ENCODE results near the gene CLEC3B.

Gene CLEC3B

DNA sequence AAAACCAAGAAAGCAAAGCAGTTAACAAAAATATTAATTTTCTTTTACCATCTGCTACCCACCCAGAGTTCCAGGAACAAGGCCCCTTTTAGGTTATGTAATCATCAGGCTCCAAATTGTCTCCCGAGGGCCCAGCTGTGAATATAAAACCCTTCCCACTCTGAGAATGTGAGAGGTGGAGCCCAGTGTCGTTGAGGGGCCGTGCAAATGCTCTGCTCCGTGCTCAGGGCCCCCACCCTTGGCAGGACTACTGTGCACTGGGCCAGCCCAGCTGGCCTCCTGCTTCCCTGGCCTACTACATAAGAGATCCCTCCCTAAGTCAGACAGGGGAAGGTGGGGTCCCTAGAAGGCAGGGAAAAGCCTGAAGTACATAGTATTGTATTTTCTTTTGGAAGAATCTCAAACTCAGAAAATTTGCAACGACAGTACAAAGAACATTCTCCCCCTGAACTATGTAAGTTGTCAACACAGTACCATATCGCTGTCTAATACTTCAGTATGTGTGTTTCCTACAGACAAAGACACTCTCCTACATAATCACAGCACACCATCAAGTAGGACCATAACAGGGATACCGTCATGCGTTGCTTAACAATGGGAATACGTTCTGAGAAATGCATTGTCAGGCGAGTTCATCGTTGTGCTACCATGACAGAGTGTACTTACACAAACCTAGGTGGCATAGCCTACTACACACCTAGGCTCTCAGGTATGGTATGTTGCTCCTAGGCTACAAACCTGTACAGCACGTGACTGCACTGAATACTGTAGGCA lies 4.4 kb upstream of the CLEC3B start:
- H3K4me3 ChIP-seq (ENCODE audit: low read depth, low read length) = no peak overlapping the region
- TF ChIP-seq, protein P1, sequence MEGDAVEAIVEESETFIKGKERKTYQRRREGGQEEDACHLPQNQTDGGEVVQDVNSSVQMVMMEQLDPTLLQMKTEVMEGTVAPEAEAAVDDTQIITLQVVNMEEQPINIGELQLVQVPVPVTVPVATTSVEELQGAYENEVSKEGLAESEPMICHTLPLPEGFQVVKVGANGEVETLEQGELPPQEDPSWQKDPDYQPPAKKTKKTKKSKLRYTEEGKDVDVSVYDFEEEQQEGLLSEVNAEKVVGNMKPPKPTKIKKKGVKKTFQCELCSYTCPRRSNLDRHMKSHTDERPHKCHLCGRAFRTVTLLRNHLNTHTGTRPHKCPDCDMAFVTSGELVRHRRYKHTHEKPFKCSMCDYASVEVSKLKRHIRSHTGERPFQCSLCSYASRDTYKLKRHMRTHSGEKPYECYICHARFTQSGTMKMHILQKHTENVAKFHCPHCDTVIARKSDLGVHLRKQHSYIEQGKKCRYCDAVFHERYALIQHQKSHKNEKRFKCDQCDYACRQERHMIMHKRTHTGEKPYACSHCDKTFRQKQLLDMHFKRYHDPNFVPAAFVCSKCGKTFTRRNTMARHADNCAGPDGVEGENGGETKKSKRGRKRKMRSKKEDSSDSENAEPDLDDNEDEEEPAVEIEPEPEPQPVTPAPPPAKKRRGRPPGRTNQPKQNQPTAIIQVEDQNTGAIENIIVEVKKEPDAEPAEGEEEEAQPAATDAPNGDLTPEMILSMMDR (conservative IDR thresholded peaks at IDR 0.05; ENCODE audit: low read depth, low read length) = no peak
- DNase-seq (ENCODE audit: low read depth) = peak; percentile 33

DNA sequence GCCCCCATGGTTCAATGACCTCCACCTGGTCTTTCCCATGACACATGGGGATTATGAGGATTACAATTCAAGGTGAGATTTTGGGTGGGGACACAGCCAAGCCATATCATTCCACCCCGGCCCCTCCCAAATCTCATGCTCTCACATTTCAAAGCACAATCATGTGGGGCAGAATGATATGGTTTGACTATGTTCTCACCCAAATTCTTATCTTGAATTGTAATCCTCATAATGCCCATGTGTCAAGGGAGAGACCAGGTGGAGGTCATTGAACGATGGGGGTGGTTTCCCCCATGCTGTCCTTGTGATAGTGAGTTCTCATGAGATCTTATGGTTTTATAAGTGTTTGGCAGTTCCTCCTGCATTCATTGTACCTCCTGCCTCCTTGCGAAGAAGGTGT lies 2.4 kb upstream of the CLEC3B start:
- DNase-seq (ENCODE audit: low read depth) = no peak
- TF ChIP-seq, protein P1 (conservative IDR thresholded peaks at IDR 0.05; ENCODE audit: low read depth, low read length) = no peak
- no peak overlapping the region for H3K4me3 ChIP-seq (ENCODE audit: low read depth, low read length)

DNA sequence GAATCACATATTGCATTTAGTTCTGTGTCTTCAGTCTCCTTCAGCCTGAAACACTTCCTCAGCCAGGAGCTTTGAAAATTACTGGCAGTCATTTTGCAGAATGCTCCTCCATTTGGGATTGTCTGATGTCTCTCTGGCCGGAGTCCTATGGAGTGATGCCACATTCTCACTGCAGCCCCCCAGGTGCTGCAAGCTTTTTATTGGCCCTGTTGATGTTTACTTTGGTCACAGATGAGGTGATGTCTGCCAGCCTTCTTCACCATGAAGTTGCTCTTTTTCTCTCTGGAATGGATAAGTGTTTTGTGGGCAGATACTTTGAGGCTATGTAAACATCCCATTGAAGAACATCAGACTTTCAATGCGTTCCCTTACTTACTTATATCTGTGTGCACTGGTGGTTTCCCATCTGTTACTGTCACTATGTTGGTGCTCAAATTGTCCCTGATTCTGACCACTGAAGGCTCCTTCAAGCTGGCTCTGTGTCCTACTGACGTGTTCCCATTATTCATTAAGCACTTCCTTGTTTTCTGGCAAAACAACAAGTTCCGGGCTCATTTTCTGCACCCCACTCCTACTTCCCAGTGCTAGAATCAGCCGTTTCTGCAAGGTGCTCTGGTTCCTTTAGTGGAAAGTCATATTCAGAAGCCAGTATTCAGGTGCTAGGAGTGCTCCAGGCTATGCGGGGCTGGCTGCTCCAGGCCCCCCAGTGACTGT lies 1.4 kb upstream of the CLEC3B start:
- no peak for DNase-seq (ENCODE audit: low read depth)
- no peak overlapping the region for H3K4me3 ChIP-seq (ENCODE audit: low read depth, low read length)
- TF ChIP-seq, protein P1 (conservative IDR thresholded peaks at IDR 0.05; ENCODE audit: low read depth, low read length) = no peak

DNA sequence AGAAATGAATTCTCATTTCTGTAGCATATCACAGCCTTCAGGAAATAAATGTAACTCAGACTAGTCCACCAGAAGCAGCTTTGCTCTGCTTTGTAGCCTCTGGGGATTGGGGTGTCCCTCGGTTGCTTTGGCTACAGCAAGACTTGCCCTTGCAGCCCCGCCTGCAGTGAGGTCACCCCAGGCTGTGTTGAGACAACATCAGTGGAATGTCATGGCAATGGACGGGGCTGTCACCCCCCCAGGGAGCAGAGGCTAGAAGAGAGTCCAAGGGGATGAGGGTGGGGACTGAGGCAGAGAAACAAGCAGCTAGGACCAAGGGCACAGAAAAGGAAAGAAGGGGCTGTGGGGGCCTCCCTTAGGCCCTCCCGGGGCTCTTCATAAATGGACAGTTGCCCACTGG lies 854 bp downstream of the CLEC3B start:
- no peak overlapping the region for H3K4me3 ChIP-seq (ENCODE audit: low read depth, low read length)
- TF ChIP-seq, protein P1 (conservative IDR thresholded peaks at IDR 0.05; ENCODE audit: low read depth, low read length) = no peak
- peak; percentile 71 for DNase-seq (ENCODE audit: low read depth)

DNA sequence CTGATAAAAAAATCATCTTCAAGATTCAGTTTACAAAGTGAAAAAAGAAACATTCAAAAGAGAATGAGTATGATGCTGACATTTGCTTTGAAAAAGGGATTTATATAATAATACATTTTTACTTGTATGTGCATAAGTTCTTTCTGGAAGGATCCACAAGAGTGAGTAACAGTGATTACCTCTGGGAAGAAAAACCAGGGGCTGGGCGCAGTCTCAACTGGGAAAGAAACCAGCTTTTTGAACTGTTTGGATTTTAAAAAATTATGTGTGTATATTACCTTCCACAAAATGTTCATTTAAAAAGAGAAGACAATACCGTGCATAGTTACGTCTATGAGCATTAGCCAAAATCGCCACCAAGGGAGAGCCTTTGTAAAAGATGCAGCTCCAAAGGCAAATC lies 1.3 kb downstream of the CLEC3B start:
- TF ChIP-seq, protein P1 (conservative IDR thresholded peaks at IDR 0.05; ENCODE audit: low read depth, low read length) = no peak
- DNase-seq (ENCODE audit: low read depth) = no peak

DNA sequence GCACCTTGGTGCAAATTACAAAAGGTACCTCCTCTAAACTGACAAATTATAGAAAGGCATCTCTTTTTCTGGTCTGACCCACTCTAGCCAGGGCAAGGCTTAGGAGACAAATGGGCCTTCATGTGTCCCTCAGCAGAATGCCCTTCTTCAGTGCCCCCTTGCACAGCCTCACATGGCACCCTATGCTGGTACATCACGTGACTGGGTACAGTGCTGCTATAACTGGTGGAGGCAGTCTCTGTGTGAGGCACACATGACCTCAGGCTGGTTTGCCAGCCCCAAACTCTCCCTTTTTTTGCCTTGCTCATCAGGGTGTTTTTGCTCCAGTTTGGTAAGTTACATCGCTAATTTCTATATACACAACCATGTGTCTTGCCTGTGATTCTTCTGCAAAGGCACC lies 3.1 kb downstream of the CLEC3B start:
- TF ChIP-seq, protein P1 (conservative IDR thresholded peaks at IDR 0.05; ENCODE audit: low read depth, low read length) = no peak
- DNase-seq (ENCODE audit: low read depth) = no peak
- H3K4me3 ChIP-seq (ENCODE audit: low read depth, low read length) = no peak overlapping the region

More for the DNA sequence above, 1.3 kb downstream of the CLEC3B start:
- no peak overlapping the region for H3K4me3 ChIP-seq (ENCODE audit: low read depth, low read length)
